H1 (cell line): Measurements from ENCODE around the gene CAMK2D.

ENCODE experiments used
- EP300 ChIP-seq, 2 experiments: IDR thresholded peaks; 1 replicate in 1 of 2; 2 replicates in 1 of 2; pipeline ENCODE4 v1.6.1; 2011 to 2012; ENCODE audit warnings: low read depth in 2 of 2, low read length in 2 of 2, mild to moderate bottlenecking in 2 of 2, borderline replicate concordance in 1 of 2, inconsistent platforms in 1 of 2, moderate library complexity in 1 of 2
- EZH2 ChIP-seq: fragments of 200-600 bp; sonication (generic); IDR thresholded peaks from 2 replicates; pipeline ENCODE4 v1.7.1; 2012; ENCODE audit warnings: low read depth, mild to moderate bottlenecking, moderate library complexity, low read length, inconsistent platforms; ENCODE audit not compliant: severe bottlenecking
- JUND ChIP-seq: IDR thresholded peaks from 2 replicates; pipeline ENCODE4 v1.6.1; 2011; ENCODE audit warnings: mild to moderate bottlenecking, improper control_type of control experiment, low read length
- PHF8 ChIP-seq: fragments of 200-600 bp; sonication (generic); conservative IDR thresholded peaks from 2 replicates; pipeline ENCODE4 v1.7.1; 2012; ENCODE audit warnings: low read depth, mild to moderate bottlenecking, inconsistent platforms, low read length, moderate library complexity
- POLR2A ChIP-seq, 2 experiments: IDR thresholded peaks; 1 replicate in 1 of 2; 2 replicates in 1 of 2; pipeline ENCODE4 v1.6.1; 2011; ENCODE audit warnings: low read depth in 2 of 2, low read length in 2 of 2, mild to moderate bottlenecking in 2 of 2; ENCODE audit errors: control extremely low read depth in 1 of 2
- TAF1 ChIP-seq: IDR thresholded peaks from 2 replicates; pipeline ENCODE4 v1.6.1; 2011; ENCODE audit warnings: mild to moderate bottlenecking, low read depth, low read length
- YY1 ChIP-seq: IDR thresholded peaks from 2 replicates; pipeline ENCODE4 v1.6.1; 2011; ENCODE audit warnings: low read depth, mild to moderate bottlenecking, low read length
- TF ChIP-seq, protein P1 (sequence below), 3 experiments: IDR thresholded peaks; 1 replicate in 2 of 3; 2 replicates in 1 of 3; pipeline versions ENCODE4 v1.5.1 to v1.6.1; 2011; ENCODE audit warnings: low read length in 3 of 3, mild to moderate bottlenecking in 3 of 3, inconsistent platforms in 2 of 3, low read depth in 1 of 3, moderate library complexity in 1 of 3; ENCODE audit not compliant: insufficient read depth in 1 of 3; ENCODE audit errors: control extremely low read depth in 1 of 3
- TF ChIP-seq, protein P2 (sequence below): IDR thresholded peaks from 2 replicates; pipeline ENCODE4 v1.6.1; 2012; ENCODE audit warnings: low read length, inconsistent platforms

DNA sequence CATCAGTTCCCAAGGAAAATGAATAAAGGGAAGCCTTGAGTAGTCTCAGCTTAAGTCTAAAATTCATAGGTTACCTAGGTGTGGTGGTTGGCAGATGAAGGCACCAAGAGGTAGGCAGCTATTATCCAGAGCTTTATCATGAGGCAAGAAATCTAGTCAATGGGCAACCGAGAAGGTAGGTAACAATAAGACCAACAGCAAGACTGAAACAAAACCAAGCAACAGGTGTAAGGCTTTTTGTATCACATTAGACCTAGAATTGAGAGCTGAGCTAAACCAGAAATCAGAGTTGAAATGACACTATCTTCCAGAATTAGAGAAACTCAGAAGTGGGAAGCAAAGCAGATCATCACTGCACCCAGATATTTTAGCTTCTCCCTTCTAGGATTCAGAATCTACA is 117.1 kb downstream of the CAMK2D start:
- TF ChIP-seq EZH2 (no peak), PHF8 (no peak), YY1 (no peak), POLR2A (IDR thresholded peaks at IDR 0.05; ENCODE audit: control extremely low read depth in 1 of 2, low read depth in 2 of 2, low read length in 2 of 2) (no peak), EP300 (IDR thresholded peaks at IDR 0.05; ENCODE audit: borderline replicate concordance in 1 of 2, low read depth in 2 of 2, low read length in 2 of 2) (no peak), JUND (no peak), TAF1 (no peak)
- TF ChIP-seq, protein P1, sequence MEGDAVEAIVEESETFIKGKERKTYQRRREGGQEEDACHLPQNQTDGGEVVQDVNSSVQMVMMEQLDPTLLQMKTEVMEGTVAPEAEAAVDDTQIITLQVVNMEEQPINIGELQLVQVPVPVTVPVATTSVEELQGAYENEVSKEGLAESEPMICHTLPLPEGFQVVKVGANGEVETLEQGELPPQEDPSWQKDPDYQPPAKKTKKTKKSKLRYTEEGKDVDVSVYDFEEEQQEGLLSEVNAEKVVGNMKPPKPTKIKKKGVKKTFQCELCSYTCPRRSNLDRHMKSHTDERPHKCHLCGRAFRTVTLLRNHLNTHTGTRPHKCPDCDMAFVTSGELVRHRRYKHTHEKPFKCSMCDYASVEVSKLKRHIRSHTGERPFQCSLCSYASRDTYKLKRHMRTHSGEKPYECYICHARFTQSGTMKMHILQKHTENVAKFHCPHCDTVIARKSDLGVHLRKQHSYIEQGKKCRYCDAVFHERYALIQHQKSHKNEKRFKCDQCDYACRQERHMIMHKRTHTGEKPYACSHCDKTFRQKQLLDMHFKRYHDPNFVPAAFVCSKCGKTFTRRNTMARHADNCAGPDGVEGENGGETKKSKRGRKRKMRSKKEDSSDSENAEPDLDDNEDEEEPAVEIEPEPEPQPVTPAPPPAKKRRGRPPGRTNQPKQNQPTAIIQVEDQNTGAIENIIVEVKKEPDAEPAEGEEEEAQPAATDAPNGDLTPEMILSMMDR (IDR thresholded peaks at IDR 0.05; ENCODE audit: control extremely low read depth in 1 of 3, insufficient read depth in 1 of 3, low read depth in 1 of 3, low read length in 3 of 3): no peak
- TF ChIP-seq, protein P2, sequence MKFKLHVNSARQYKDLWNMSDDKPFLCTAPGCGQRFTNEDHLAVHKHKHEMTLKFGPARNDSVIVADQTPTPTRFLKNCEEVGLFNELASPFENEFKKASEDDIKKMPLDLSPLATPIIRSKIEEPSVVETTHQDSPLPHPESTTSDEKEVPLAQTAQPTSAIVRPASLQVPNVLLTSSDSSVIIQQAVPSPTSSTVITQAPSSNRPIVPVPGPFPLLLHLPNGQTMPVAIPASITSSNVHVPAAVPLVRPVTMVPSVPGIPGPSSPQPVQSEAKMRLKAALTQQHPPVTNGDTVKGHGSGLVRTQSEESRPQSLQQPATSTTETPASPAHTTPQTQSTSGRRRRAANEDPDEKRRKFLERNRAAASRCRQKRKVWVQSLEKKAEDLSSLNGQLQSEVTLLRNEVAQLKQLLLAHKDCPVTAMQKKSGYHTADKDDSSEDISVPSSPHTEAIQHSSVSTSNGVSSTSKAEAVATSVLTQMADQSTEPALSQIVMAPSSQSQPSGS: no peak
